GM21367 (cell line): ENCODE measurements around the gene CPB2.
A peak's percentile ranks its signal among the peaks of the same experiment; 100 is the strongest.

Experiments
- ATAC-seq: cut with Tn5 transposase; IDR thresholded peaks from one replicate; pipeline ENCODE4 v1.9.1; 2021; ENCODE audit not compliant: unreplicated experiment

CPB2 gene

DNA sequence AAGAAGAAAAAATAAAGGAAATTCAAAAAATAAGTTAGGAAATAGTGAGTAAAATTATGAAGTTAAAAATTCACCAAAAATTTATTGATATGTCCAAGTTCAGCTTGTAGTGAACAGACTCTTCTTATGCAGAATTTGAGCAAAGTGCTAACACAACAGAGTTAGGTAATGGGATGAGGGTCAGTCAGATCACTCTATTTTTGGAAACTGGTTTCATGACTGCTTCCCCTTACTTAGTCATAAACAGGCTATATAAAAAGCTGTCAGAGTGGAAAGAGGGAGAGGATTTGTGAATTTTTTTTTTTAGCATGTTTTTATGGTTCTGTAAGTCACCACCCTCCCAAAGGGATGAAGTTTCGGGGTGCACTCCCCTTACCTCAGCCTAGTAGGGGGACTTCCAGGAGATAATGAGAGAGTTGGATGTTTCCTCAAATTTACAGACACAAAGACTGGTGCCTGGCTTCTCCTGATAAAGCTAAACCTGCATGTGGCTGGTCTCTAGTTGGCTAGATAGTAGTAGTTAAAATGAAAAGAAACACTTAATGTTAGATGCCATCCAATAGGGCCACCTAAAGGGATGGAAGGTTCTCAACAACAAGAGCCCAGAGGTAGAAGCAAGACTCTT lies 4.5 kb downstream of the CPB2 start:
- ATAC-seq = no peak

DNA sequence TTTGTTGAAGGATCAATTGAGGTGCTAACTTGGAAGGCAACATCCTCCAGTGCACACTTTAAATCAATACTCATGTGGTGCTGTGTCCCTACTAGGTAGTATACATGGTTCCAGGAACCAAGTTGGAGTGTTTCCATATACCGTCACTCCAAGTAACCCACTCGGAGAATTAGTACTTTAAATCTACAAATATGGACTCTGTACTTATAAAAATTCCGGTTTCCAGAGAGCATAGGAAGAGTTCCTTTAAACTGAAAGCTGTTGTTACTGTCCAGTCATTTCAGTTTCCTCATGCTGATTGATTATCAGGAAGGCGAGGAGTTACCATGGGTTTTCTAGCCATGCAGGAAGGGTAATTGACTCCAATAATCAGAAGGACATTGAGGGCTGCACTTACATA lies 7.2 kb downstream of the CPB2 start:
- ATAC-seq = no peak

DNA sequence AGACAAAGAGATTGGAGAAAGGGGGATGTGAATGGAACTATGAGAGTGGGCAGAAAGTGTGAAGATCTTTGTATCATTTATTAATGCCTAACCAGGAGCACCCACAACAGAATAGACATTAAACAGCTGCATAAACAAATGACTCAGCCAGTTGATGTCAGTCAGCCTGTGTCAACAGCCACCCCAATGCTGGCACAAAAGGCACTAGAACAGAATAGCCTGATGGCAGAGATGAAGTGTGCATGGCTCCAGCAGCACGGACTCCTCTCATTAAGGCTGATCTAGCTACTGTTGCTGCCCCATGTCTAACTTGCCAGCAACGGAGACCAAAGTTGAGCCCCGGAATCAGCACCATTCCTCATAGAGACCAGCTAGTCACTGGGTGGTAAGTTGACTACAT lies 7.8 kb downstream of the CPB2 start:
- ATAC-seq = no peak

DNA sequence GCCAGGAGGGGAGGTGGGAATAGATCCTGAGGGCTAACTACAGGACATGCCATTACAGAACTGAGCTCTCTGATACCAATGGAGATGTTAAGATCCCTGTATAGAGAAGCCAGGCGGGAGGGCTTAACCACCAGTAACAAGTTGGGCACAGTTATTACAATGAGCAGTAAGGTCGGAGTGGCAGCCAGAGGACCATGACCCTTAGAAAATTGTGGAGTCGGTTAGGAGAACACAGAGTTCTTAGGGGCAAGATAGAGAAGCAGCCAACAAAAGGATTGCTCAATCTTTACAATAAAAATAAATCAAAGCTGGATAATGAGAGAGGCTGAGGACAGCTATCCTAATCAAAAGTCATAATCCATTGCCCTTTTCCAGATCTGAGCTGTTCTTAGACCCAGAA lies 10.4 kb downstream of the CPB2 start:
- ATAC-seq = no peak

DNA sequence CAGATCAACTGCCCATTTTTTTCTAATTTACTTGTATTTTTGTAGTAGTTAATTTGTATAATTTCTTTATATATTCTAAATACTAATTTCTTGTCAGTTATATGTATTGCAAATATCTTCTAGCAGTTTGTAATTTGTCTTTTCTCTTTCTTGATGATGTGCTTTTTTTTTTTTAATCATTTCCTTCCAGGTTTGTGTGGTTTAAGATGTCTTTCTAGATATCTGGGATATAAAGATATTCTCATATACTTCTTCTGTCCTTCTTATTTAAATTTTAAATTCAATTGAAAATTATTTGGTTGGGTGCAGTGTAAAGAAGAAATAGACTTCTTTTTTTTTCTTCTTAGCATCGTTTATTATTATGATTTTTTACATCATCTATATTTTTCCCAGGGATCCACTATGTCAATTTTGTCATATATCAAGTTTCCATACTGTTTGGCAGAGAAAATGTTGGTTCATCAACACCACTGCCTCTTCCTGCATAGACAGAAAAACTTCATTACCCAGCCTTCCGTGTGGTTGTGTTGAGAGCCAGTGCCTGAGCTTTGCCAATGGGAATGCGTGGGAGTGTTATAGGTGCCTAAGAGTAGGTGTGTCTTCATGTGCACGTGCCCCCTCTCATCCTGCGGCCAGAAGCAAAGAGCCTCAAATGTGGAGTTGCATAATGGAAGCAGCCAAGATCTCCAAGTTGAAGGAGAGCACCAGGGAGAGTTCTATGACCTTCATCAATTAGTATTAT lies 15.8 kb downstream of the CPB2 start:
- no peak for ATAC-seq

DNA sequence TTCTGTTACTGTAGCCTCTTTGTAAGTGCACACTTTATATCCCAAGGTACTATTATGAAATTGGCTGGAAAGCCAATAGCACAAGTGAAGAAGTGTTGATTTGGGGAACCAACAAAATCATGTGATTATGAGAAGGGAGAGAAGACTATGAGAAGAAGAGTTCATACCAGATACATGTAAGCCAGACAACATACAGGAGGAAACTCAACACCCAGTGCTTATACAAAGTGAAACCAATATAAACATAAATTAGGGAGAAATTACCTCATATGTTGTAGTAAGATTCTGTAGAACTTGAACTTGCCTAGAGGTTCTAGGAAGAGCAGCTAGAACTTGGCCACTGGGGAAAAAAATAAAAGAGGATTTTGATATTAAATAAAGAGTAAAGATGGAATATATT lies 17.4 kb downstream of the CPB2 start:
- no peak for ATAC-seq

DNA sequence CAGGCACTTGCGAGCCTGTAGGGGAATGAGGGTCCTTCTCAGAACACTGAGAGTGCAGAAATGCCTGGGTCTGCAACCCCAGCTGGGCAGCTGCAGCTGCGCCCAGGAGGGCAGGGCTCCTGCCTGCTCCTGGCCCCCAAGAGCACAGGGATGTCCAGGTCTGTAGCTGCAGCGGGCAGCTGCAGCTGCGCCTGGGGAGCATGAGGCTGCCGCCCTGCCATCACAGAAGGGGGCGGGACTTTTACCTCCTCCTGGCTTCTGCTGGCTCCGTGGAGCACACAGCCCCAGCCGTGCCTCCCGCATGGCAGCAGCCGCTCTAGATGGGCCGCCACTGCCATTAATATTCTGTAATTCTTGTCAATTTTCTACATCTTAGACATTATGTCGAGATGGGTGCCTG lies 17.8 kb downstream of the CPB2 start:
- no peak for ATAC-seq

DNA sequence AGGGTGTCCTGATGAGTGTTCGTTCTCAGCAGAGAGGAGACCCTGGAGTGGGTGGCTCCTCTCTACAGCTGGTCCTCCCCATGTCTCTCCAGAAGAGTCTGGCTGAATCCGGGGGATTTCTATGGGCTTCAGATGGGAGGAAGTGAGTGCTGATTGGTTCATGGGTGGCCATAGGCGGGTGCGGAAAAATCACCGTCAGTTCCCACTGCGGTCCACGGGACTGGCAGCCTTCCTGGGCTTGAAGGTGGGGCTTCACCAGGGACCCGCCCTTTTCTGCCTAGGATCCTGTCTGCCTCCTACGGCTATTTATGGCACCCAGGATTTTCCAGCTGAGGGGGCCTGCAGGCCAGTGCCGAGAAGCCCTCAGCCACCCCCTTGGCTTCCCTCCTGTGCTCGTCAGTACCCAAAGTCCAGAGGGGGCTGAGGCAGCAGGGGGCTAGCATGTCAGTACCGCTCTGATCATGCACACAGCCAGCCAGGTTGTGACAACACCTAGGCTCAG lies 18.4 kb downstream of the CPB2 start:
- ATAC-seq = no peak

DNA sequence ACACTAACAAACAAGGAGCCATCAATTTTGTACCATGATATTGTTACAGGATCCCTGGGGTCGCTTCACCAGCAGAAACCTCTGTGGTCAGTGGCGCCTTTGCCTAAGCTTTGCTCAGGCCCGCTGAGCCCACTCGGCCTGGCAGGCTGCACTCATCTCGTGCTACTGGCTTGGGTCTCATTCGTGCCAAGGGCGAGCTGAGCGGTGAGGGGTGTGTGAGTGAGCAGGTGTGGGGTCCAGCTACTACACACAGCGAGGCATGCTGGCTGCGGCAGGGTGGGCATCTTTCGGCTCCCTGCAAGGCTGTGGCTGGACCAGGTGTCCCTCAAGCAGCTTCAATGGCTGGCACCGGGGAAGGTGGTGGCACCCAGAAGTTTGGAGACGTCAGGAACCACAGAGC lies 19.1 kb downstream of the CPB2 start:
- no peak for ATAC-seq

DNA sequence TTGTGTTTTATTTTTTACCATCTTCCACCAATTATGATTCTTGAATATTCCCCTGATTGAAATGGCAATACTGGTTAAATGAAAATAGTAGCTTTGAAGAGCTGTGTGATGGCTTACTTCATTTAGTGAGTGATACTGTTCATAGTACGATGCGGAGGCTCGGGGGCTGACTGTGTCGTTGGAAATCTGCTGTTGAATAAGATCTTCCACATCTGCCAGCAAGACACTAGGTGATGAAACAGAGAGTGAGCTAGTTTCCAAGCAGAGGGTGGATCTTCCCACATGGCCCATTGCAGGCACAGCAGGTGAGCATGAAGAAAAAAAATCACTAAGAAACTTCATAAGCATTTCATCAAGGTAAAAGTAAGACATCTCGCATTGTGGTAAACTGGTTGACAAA lies 22.5 kb downstream of the CPB2 start:
- ATAC-seq = no peak

DNA sequence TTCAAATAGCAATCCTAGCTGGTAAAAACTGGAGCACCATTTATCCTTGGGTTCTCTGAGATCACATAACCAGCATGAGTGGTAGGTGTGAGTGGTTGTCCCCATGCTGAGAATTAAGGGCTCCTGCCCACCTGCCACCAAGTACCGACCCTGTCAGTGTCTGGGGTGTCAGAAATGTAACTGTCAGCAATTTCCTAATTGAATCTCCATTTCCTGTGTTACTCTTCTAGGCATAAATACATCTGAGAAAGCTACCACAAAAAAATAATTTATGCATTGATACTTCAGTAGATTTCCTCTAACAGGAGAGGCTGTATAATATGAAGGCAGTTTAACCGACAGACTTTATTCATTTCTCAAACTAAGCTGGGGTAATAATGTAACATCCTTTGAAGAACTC lies 25.1 kb downstream of the CPB2 start:
- ATAC-seq = no peak

DNA sequence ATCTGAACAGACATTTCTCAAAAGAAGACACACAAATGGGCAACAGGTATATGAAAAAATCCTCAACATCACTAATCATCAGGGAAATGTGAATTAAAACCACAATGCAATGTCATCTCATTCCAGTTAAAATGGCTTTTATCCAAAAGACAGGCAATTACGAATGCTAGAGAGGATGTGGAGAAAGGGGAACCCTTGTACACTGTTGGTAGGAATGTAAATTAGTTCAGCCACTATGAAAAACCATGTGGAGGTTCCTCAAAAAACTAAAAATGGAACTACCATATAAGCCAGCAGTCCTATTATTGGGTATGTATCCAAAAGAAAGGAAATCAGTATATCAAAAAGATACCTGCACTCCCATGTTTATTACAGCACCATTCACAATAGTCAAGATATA lies 27.6 kb downstream of the CPB2 start:
- no peak for ATAC-seq

DNA sequence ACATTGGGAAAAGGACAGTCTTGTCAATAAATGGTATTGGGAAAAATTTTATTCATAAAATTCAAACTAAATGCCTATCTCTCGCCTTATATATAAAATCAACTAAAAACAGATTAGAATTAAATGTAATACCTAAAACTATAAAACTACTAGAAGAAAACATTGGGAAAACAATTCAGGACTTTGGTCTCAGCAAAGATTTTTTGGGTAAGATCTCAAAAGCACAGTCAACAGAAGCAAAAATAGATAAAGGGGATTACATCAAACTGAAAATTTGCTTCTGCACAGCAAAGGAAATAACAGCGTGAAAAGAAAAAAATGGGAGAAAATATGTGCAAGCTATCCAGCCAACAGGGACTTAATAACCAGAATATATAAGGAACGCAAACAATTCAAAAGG lies 28.0 kb downstream of the CPB2 start:
- ATAC-seq = no peak

DNA sequence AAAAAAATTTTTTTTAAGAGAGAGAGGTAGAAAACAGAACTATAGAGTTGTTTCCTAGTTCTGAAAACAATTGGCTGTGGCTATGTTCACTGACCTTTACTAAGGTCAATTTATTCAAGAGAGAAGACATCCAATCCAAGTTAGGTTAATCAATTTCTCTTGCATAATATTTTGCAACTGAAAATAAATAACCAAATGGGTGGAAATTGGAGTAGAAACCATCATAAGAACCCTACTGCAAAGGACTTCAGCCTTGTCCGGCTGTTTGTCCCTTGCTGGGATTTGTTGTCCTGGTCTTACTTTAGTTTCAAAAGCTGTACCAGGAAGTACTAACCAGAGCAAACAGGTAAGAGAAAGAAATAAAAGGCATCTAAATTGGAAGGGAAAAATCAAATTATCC lies 29.0 kb downstream of the CPB2 start:
- no peak for ATAC-seq

DNA sequence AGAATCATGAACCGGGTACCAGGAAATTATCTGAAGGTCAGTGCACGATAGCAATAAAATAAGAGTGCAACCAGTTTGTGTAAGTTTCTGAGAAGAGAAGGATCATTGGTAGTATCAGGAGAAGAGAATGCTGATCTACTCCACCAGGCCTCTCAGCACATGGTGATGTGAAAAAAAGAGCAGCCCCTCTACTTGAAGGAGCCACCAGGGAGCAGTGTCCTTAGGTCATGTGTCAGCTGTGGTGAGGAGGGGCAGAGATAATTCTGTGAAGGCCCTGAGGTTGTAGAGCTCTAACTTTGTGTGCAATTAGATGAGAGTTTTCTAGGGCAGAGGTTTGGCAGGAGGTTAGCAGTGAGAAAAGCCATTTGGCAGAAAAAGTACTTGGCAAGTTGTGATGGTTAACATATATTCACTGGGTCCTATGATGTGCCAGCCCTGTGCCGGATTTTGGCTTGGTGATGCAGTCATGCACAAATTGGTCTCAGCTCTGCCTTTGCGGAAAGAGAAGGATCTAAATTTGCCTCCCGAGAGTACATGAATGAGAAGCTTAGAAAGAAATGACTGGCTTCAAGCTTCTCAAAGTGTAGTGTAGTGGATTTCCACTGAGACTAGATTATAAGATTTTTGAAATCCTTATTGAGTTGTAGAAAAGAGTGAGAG lies 33.1 kb downstream of the CPB2 start:
- peak; percentile 81 for ATAC-seq

DNA sequence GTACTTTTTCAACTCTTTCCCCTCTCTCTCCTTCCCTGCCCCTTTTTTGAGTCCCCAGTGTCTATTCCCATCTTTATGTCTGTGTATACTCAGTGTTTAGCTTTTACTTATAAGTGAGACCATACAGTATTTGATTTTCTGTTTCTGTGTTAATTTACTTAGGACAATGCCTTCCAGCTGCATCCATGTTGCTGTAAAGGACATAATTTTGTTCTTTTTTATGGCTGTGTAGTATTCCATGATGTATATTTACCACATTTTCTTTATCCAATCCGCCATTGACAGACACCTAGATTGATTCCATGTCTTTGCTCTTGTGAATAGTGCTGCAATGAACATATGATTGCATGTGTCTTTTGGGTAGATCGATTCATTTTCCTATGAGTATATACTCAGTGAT lies 41.5 kb downstream of the CPB2 start:
- ATAC-seq = no peak

DNA sequence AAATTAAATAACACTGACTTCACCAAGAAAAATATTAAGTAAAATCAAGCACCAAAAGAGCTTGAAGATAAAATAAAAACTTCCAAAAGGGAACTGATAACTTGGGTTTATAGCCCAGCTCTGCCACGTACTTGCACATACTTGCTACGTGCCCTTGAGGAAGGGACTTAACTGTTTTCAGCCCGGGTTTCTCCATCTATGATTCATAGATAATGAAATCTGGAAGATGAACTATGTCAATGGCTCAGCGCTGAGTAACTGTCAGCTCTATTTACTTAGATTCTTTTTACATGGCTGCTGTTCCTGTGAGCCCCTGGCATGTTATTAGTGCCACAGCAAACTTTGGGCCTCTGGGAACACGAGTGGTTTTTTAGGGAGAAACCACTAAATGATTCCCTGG lies 42.6 kb downstream of the CPB2 start:
- ATAC-seq = no peak

DNA sequence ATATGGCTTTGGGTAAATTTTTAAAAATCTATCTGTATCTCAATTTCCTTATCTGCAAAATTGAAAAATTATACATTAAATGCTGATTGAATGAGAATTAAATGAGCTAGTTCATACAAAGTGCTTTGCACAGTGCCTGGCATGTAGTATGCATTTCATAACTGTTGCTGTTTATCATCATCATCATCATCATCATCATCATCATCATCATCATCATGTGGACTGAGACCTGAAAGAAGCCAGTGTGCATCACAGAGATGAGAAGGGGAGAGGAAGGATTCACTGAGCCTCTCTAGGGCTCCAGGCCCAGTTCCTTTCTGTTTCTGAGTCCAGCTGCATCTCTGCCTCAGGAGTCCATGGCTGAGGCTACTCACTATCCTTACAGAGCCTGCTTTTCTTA lies 45.4 kb downstream of the CPB2 start:
- ATAC-seq = no peak

DNA sequence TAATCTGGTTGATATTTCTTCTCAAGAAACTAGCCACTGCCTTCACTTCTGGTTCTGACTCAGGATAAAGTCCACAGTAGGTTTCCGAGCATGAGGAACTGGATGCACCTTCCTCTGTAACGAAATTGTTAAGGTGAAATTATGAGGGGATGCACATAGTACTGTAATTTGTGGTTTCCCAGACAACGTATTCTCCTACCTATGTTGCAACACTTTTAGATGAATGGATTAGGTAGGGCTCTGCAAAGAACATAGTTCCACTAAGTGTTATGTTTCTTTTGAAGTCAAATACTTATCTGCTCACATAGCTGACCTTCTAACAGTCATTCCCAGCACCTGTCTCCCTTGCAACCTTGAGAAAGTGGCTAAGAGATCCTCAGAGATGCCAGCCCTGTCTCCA lies 46.6 kb downstream of the CPB2 start:
- no peak for ATAC-seq

DNA sequence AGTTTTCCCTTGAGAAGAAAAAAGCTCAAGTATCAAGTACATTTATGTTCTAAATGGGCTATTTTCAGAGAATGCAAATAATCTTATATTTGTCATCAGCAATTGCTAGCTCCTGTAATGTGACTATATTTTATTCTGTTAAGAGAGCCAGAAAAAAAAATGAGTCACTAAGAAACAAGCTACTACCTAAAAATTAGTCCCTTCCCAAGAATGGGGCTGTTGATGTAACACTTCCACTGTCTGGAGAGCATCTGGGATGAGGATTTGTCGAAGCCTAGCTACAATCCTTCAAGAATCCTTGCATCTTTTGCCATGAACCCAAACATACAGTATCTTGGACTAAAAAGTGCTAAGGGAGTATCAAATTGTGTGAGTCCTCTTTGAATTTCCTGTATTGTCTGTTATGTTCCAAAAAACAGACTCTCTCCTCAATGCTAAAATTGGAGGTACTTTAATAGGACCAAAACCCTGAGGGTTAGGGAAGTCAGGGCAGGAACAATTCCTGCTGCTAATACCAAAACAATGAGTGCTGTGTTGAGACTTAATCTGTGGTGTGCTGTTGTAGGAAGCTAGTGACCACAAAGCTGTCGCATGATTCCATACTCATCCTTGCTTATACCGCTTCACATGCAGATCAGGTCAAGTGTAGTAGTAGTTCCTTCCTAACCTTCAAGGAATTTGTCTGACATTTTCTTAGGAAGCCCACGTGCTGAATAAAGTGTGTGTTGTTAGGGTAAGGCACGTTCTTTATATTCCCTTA lies 47.4 kb downstream of the CPB2 start:
- ATAC-seq = no peak

DNA sequence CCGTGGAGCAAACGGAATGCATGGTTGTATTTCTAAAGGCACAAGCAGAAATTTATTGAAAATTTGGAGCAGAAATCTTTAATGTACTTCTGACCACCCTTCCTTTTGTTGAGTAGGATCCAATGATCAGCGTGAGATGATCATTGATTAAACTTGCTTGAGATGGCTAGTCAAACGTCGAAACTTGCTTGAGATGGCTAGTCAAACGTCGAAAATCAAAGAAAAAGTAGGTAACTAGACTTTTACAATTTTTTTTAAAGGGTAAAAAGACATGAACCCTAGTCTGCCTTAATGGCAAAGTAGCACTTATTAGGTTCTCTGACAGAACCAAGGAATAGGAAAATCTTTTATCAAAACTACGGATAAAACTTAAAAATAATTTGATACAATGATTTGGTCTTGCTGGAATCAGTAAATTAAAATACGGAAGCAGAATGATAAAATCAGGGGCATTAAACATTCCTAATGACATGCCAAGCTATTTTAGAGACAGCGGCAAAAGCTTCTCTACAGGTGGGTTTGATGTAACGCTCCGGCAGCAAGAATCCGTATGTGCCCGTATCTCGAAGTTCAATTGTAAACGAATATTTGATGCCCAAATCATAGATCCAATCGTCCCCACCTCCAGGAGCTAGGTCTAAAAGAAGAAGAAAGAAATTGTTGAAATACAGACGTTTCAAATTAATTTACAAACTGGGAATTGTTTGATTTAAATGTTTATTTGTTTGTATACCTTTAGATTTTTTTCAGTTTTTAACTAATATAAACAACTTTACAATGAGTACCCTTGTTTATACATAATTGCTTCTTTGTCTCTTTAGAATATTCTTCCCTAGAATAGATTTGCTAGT lies 51.4 kb downstream of the CPB2 start:
- no peak for ATAC-seq
